Keratinocyte (primary cell): Measurements from ENCODE around the gene ALDH7A1.

Experiments used
- EZH2 ChIP-seq: IDR thresholded peaks from one replicate; pipeline ENCODE4 v1.6.1; 2012; ENCODE audit warnings: inconsistent platforms, mild to moderate bottlenecking, low read length, moderate library complexity
- TF ChIP-seq, protein P1 (sequence below), 3 experiments: IDR thresholded peaks in 1 of 3; conservative IDR thresholded peaks in 1 of 3; optimal IDR thresholded peaks in 1 of 3; 2 replicates in 2 of 3; 3 replicates in 1 of 3; pipeline versions ENCODE3 to v1.5.1; 2011; ENCODE audit warnings: low read length in 3 of 3, mild to moderate bottlenecking in 3 of 3, moderate library complexity in 2 of 3, control low read depth in 1 of 3, inconsistent platforms in 1 of 3; ENCODE audit not compliant: insufficient read depth in 2 of 3; ENCODE audit errors: extremely low read depth in 1 of 3

DNA sequence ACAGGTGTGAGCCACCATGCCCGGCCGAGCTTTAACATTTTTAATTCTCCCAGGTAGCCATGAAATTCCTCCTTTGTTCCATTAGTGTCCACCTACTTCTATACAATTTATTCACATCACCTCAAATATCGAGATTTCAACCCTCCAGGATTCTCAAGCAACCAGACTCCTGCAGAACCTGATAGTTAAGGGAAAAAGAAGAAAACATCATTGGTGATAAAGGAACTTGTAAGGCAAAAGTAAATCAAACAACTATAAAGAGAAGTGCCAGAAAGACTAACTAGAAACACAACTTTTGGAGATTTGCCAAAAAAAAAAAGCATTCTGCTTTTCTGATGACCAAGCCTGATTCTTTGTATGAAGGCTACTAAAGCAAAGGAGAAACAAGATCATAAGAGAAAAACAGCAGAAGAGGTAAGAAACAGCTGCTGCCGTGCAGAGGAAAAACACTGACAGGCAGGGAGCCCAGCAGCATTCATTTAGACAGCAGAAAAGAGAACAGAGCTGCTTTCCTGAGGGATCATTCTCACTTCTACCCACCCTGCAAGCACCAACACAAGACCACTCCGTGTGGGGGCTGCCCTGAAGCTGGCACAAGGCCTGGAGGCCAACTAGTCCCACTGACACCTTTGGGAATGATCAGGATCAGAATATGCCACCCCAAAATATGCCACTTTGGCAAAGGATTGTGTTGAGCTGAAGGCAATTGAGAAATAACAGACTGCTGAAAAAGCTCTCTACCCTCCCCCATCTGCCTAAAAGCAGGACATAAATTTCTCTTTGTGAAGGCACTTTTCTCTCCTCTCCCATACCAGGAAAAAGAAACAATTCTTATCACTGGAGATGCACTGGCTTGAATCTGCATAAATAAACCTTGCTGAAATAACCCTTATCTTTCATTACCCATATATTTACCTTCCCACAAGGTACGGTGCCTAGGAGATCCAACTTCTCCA lies 75.1 kb downstream of the ALDH7A1 start:
- no peak for TF ChIP-seq EZH2
- TF ChIP-seq, protein P1, sequence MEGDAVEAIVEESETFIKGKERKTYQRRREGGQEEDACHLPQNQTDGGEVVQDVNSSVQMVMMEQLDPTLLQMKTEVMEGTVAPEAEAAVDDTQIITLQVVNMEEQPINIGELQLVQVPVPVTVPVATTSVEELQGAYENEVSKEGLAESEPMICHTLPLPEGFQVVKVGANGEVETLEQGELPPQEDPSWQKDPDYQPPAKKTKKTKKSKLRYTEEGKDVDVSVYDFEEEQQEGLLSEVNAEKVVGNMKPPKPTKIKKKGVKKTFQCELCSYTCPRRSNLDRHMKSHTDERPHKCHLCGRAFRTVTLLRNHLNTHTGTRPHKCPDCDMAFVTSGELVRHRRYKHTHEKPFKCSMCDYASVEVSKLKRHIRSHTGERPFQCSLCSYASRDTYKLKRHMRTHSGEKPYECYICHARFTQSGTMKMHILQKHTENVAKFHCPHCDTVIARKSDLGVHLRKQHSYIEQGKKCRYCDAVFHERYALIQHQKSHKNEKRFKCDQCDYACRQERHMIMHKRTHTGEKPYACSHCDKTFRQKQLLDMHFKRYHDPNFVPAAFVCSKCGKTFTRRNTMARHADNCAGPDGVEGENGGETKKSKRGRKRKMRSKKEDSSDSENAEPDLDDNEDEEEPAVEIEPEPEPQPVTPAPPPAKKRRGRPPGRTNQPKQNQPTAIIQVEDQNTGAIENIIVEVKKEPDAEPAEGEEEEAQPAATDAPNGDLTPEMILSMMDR (optimal IDR thresholded peaks at IDR 0.05 in 1 of 3, IDR thresholded peaks at IDR 0.05 in 1 of 3, conservative IDR thresholded peaks at IDR 0.05 in 1 of 3; ENCODE audit: extremely low read depth in 1 of 3, insufficient read depth in 2 of 3, low read length in 3 of 3): no peak
